RWPE1 (cell line): ENCODE results near the gene CACNA1S.

Source experiments
- CTCF ChIA-PET: fragments of 350-600 bp; sonication (Branson Sonifier 250); formaldehyde crosslinking; extraction: SDS; loops from one replicate; lab custom pipeline; 2021; lab: Yijun Ruan, JAX
- POLR2A ChIA-PET: fragments of 400-600 bp; formaldehyde crosslinking; extraction: SDS; loops from one replicate; lab custom pipeline; 2020; ENCODE audit warnings: antibody characterized with exemption; ENCODE audit not compliant: low non-redundant PET; lab: Yijun Ruan, JAX
- DNase-seq: peaks from one replicate; pipeline ENCODE4 v3.0.0; 2012; ENCODE audit warnings: low spot score
- H3K27ac ChIP-seq: fragments of 450-650 bp; 2 replicates; pipeline ENCODE4 v1.5.1; 2017
- CTCF ChIP-seq: fragments of 450-650 bp; conservative IDR thresholded peaks from 2 replicates; pipeline ENCODE4 v1.5.1; 2017; ENCODE audit warnings: low read depth, mild to moderate bottlenecking

CACNA1S gene

GRCh38 chr1:201096041-201096461, 16.2 kb downstream of the CACNA1S start:
- H3K27ac ChIP-seq = peak overlapping the region; percentile 13; the same call in 1 of the 2 replicates
- ChIA-PET POLR2A (no interaction called here), CTCF (interaction anchor here (0.6 to 1.9 kb wide), 4 partner anchors 9 to 123 kb away, joined by 4 to 7 read pairs (median 5); no protein-coding TSS in a partner anchor)
- no peak for DNase-seq
- no peak for TF ChIP-seq CTCF

GRCh38 chr1:201095581-201095980, 16.6 kb downstream of the CACNA1S start:
- POLR2A ChIA-PET = no interaction called here
- DNase-seq = no peak
- no peak for TF ChIP-seq CTCF
- H3K27ac ChIP-seq = peak overlapping the region; percentile 13; the same call in 1 of the 2 replicates
- CTCF ChIA-PET = interaction anchor here (1.0 to 1.9 kb wide), 3 partner anchors 9 to 31 kb away, joined by 4 to 7 read pairs (median 6); no protein-coding TSS in a partner anchor

GRCh38 chr1:201094832-201095231, 17.4 kb downstream of the CACNA1S start:
- CTCF ChIA-PET = interaction anchor here (0.6 to 1.9 kb wide), 3 partner anchors 10 to 25 kb away, joined by 6 to 7 read pairs (median 6); no protein-coding TSS in a partner anchor

GRCh38 chr1:201093962-201094361, 18.3 kb downstream of the CACNA1S start:
- POLR2A ChIA-PET = no interaction called here
- no peak overlapping the region for H3K27ac ChIP-seq
- DNase-seq = no peak
- TF ChIP-seq CTCF = no peak
- CTCF ChIA-PET = interaction anchor here (0.6 to 1.9 kb wide), 2 partner anchors 16 to 26 kb away, joined by 6 read pairs; no protein-coding TSS in a partner anchor

More at GRCh38 chr1:201094832-201095231, 17.4 kb downstream of the CACNA1S start:
- POLR2A ChIA-PET = no interaction called here
- no peak for DNase-seq
- no peak for TF ChIP-seq CTCF
- no peak overlapping the region for H3K27ac ChIP-seq

GRCh38 chr1:201093561-201093960, 18.7 kb downstream of the CACNA1S start:
- CTCF ChIA-PET = interaction anchor here (1.9 kb wide), 1 partner anchor 26 kb away, joined by 6 read pairs; no protein-coding TSS in a partner anchor
- no peak for TF ChIP-seq CTCF

GRCh38 chr1:201092738-201093137, 19.5 kb downstream of the CACNA1S start:
- no peak overlapping the region for H3K27ac ChIP-seq
- ChIA-PET CTCF (interaction anchor here (1.9 kb wide), 1 partner anchor 27 kb away, joined by 6 read pairs; no protein-coding TSS in a partner anchor), POLR2A (no interaction called here)
- no peak for DNase-seq
- TF ChIP-seq CTCF = no peak

More at GRCh38 chr1:201093561-201093960, 18.7 kb downstream of the CACNA1S start:
- no peak for DNase-seq
- POLR2A ChIA-PET = no interaction called here
- no peak overlapping the region for H3K27ac ChIP-seq
